Left kidney (tissue), 2 donors: ENCODE data around the gene GOSR2. TPM values are rescaled to one million over a fixed set of nuclear protein-coding genes. Genes with fewer than 3 reads are reported as not detected.

Source experiments
- DNase-seq: peaks from one replicate; pipeline ENCODE4 v3.0.0-alpha.2; 2013
- polyA plus RNA-seq: library from polyadenylated mRNA; unstranded; fragments of 120-200 nt; gene quantifications from one replicate; pipeline ENCODE4 v1.2.1, GENCODE V29; 2013; ENCODE audit not compliant: insufficient read length

The GOSR2 gene
- polyA plus RNA-seq, 1 donor, result 66.0 TPM

- DNase-seq, result no peak
Observed at GRCh38 chr17:46960152-46960551, 37.2 kb downstream of the GOSR2 start.

- no peak for DNase-seq
Observed at GRCh38 chr17:46962374-46962790, 39.4 kb downstream of the GOSR2 start.

- no peak for DNase-seq
Observed at GRCh38 chr17:46963571-46963970, 40.6 kb downstream of the GOSR2 start.

- DNase-seq, result no peak
Observed at GRCh38 chr17:46964315-46965265, 41.6 kb downstream of the GOSR2 start.

GRCh38 chr17:46968224-46968834, 45.4 kb downstream of the GOSR2 start:
- no peak for DNase-seq

- DNase-seq, result no peak
Observed at GRCh38 chr17:46968896-46969295, 45.9 kb downstream of the GOSR2 start.

GRCh38 chr17:46971647-46972300, 48.8 kb downstream of the GOSR2 start:
- DNase-seq, result no peak

- DNase-seq, result no peak
Observed at GRCh38 chr17:46972346-46972745, 49.4 kb downstream of the GOSR2 start.

GRCh38 chr17:46974086-46974485, 51.1 kb downstream of the GOSR2 start:
- DNase-seq, result no peak

- DNase-seq, result no peak
Observed at GRCh38 chr17:46975287-46975686, 52.3 kb downstream of the GOSR2 start.

GRCh38 chr17:46976626-46977270, 53.8 kb downstream of the GOSR2 start:
- DNase-seq, result no peak

GRCh38 chr17:46977348-46977747, 54.4 kb downstream of the GOSR2 start:
- peak; percentile 53 for DNase-seq

GRCh38 chr17:46977750-46978488, 55.0 kb downstream of the GOSR2 start:
- DNase-seq, result no peak

GRCh38 chr17:46978489-46979146, 55.7 kb downstream of the GOSR2 start:
- DNase-seq, result no peak

GRCh38 chr17:46979147-46979863, 56.3 kb downstream of the GOSR2 start, which contains the start of gene RPRML:
RPRML (minus strand) TSS chr17:46979253; CDS start chr17:46979007, 246 bp downstream.
- no peak for DNase-seq

- no peak for DNase-seq
Observed at GRCh38 chr17:46982577-46982976, 59.6 kb downstream of the GOSR2 start.

- DNase-seq, result no peak
Observed at GRCh38 chr17:46983782-46984181, 60.8 kb downstream of the GOSR2 start.

GRCh38 chr17:46984341-46984740, 61.4 kb downstream of the GOSR2 start:
- no peak for DNase-seq

- no peak for DNase-seq
Observed at GRCh38 chr17:46984892-46985291, 61.9 kb downstream of the GOSR2 start.

GRCh38 chr17:46986366-46986765, 63.4 kb downstream of the GOSR2 start:
- no peak for DNase-seq
